ENCODE results near the gene GSTP1. TPM values are rescaled to one million over a fixed set of nuclear protein-coding genes. Genes with fewer than 3 reads are reported as not detected.
"Not testable (repeated sequence)": the region's sequence is repeated elsewhere in the genome, so short reads cannot be mapped to it uniquely, and the experiment has no call there.

GSTP1 gene
- total and polyA plus RNA-seq, 2 of the 8 experiments (the other 6 are each of a cell fraction or from before 2014, with no cell fraction given) = 1,454 to 3,329 TPM

GRCh38 chr11:67588899-67589415 is 5.3 kb downstream of the GSTP1 start:
- H3K23me2 ChIP-seq (ENCODE audit: low read depth, low read length); H2BK15ac ChIP-seq (ENCODE audit: low read length); H3K9ac ChIP-seq (replicated peaks in 1 of 4; ENCODE audit: extremely low read depth in 1 of 4, low read depth in 3 of 4, low read length in 3 of 4); H3K23ac ChIP-seq (ENCODE audit: insufficient read length); H4K8ac ChIP-seq (ENCODE audit: extremely low read depth, insufficient read depth, low read length); H3K27me3 ChIP-seq (replicated peaks in 1 of 4; ENCODE audit: control insufficient read depth in 3 of 4, extremely low read depth in 1 of 4, insufficient read depth in 3 of 4, low read length in 3 of 4); H3K4me3 ChIP-seq (ENCODE audit: extremely low read depth in 1 of 4, insufficient read depth in 2 of 4, low read depth in 3 of 4, low read length in 4 of 4); DNase-seq (ENCODE audit: low read depth in 1 of 2, low spot score in 2 of 2); H2AFZ ChIP-seq (ENCODE audit: low read length); H3K9me3 ChIP-seq (ENCODE audit: insufficient read depth in 2 of 2, low read depth in 1 of 2, low read length in 1 of 2); H2BK5ac ChIP-seq (ENCODE audit: low read depth, low read length); H2BK120ac ChIP-seq (replicated peaks; ENCODE audit: low read depth, low read length); H3K79me1 ChIP-seq (ENCODE audit: low read depth, low read length); H4K91ac ChIP-seq (replicated peaks; ENCODE audit: insufficient read length, low read length); H2BK12ac ChIP-seq (ENCODE audit: low read depth, low read length); H3K4ac ChIP-seq (replicated peaks; ENCODE audit: insufficient read length, low read depth, low read length); H3K56ac ChIP-seq (replicated peaks; ENCODE audit: insufficient read length, low read depth, low read length); H3K27ac ChIP-seq (ENCODE audit: low read depth, low read length); FAIRE-seq; H3K18ac ChIP-seq (ENCODE audit: extremely low read depth, low read length); H3K14ac ChIP-seq (ENCODE audit: insufficient read length); H4K5ac ChIP-seq (ENCODE audit: insufficient read length, low read depth, low read length); H2AK5ac ChIP-seq (ENCODE audit: low read depth, low read length); H3K4me2 ChIP-seq (ENCODE audit: insufficient read depth in 1 of 2, low read depth in 2 of 2, low read length in 2 of 2); H4K20me1 ChIP-seq (replicated peaks in 1 of 2; ENCODE audit: control insufficient read depth in 1 of 2, insufficient read depth in 2 of 2, low read length in 2 of 2); H2BK20ac ChIP-seq (ENCODE audit: low read length): not testable (repeated sequence)
- ChIA-PET POLR2A (ENCODE audit: partially characterized antibody) (interaction anchor here (1.0 to 6.7 kb wide), 4 partner anchors 12 to 25 kb away, joined by 3 to 64 read pairs (median 8); partner anchors contain the start of gene NDUFV1), CTCF (ENCODE audit: partially characterized antibody) (interaction anchor here (0.9 kb wide), 1 partner anchor 25 kb away, joined by 3 read pairs; no protein-coding TSS in a partner anchor)
- WGBS, 2 experiments (ENCODE audit: extremely low coverage in 1 of 2, insufficient coverage in 1 of 2, insufficient read length in 1 of 2, insufficient replicate concordance in 2 of 2, low coverage in 1 of 2, low lambda C conversion rate in 2 of 2, missing lambda C conversion rate in 1 of 2) = 84% methylated on average over 11 of the region's 11 CpGs; no CpG with 5 or more reads in 1 of the 2 experiments
- Histone ChIP-seq H3K36me3 (ENCODE audit: control insufficient read depth in 2 of 4, insufficient read depth in 4 of 4, low read length in 3 of 4) (peaks cover 6 to 34% (median 21%) of the 10 kb centered on the region in 4 experiments; a peak in 6 of 8 replicates), H3K4me1 (replicated peaks in 1 of 4; ENCODE audit: control insufficient read depth in 3 of 4, insufficient read depth in 4 of 4, low read length in 3 of 4) (peaks cover 0 to 23% (median 14%) of the 10 kb centered on the region in 4 experiments; a peak in 6 of 7 replicates), H3K79me2 (ENCODE audit: control insufficient read depth in 1 of 2, insufficient read depth in 2 of 2, low read length in 2 of 2) (peaks cover 0 to 22% of the 10 kb centered on the region in 2 experiments; a peak in 2 of 4 replicates)
- peak; percentile 61 for TF ChIP-seq POLR2AphosphoS5 (IDR thresholded peaks at IDR 0.05; ENCODE audit: low read depth, low read length)
- peak in 1 of 2 experiments; percentile 46; a peak in 1 of 3 replicates for TF ChIP-seq POLR2A (IDR thresholded peaks at IDR 0.05; ENCODE audit: control extremely low read depth in 1 of 2, low read depth in 2 of 2, low read length in 2 of 2)
